IMR-90 (cell line): ENCODE results near the gene PCSK5. TPM values are rescaled to one million over a fixed set of nuclear protein-coding genes. Genes with fewer than 3 reads are reported as not detected.

ENCODE experiments used
- ATAC-seq: fragments of 200-7000 bp; cut with Tn5 transposase; 2 replicates; pipeline ENCODE4 v1.9.1; 2020; ENCODE audit warnings: low read depth, mild to moderate bottlenecking, moderate library complexity
- BruUV-seq: library from RNA; stranded (reverse); fragments of 400-500 nt; replicated peaks from 2 replicates; lab custom pipeline; 2021; lab: Mats Ljungman, UMichigan
- CTCF ChIA-PET: fragments of 300-600 bp; formaldehyde crosslinking; extraction: SDS; loops from one replicate; lab custom pipeline; 2021; ENCODE audit warnings: antibody characterized with exemption; lab: Yijun Ruan, JAX
- POLR2A ChIA-PET: fragments of 300-600 bp; sonication (Branson Sonifier 250); formaldehyde crosslinking; loops from one replicate; lab custom pipeline; 2022; ENCODE audit warnings: antibody characterized with exemption; ENCODE audit not compliant: unreplicated experiment; lab: Charles Lee
- DNase-seq: peaks from one replicate; pipeline ENCODE4 v3.0.0; 2013
- H2AFZ ChIP-seq: replicated peaks from 2 replicates; pipeline ENCODE3; 2013; ENCODE audit warnings: low read length, mild to moderate bottlenecking; ENCODE audit not compliant: poor library complexity
- H2AK5ac ChIP-seq: 2 replicates; pipeline ENCODE4 v1.6.1; 2013; ENCODE audit warnings: low read depth, low read length, inconsistent platforms
- H2AK9ac ChIP-seq: replicated peaks from 2 replicates; pipeline ENCODE3; 2013; ENCODE audit warnings: mild to moderate bottlenecking, low read depth, low read length, moderate library complexity; ENCODE audit not compliant: poor library complexity
- H2BK120ac ChIP-seq: 2 replicates; pipeline ENCODE4 v1.6.1; 2013; ENCODE audit warnings: low read depth, low read length, inconsistent platforms
- H2BK15ac ChIP-seq: 3 replicates; pipeline ENCODE4 v1.6.1; 2013; ENCODE audit warnings: low read depth, low read length, inconsistent platforms
- H2BK20ac ChIP-seq: 2 replicates; pipeline ENCODE4 v1.6.1; 2013; ENCODE audit warnings: low read depth, mild to moderate bottlenecking, inconsistent platforms, low read length, moderate library complexity
- H2BK5ac ChIP-seq: 2 replicates; pipeline ENCODE4 v1.6.1; 2013; ENCODE audit warnings: mild to moderate bottlenecking, low read depth, low read length, inconsistent platforms; ENCODE audit not compliant: poor library complexity, severe bottlenecking
- H3K14ac ChIP-seq: replicated peaks from 2 replicates; pipeline ENCODE4 v1.6.1; 2013; ENCODE audit warnings: low read depth, low read length, inconsistent platforms
- H3K18ac ChIP-seq: 2 replicates; pipeline ENCODE4 v1.6.1; 2013; ENCODE audit warnings: low read depth, low read length, control low read depth
- H3K23ac ChIP-seq: 2 replicates; pipeline ENCODE4 v1.6.1; 2013; ENCODE audit warnings: low read depth, low read length, inconsistent platforms
- H3K27ac ChIP-seq: 2 replicates; pipeline ENCODE4 v1.5.1; 2013; ENCODE audit warnings: mild to moderate bottlenecking, control low read depth, low read length; ENCODE audit not compliant: insufficient read depth
- H3K27me3 ChIP-seq: 2 replicates; pipeline ENCODE4 v1.6.1; 2013; ENCODE audit warnings: low read length; ENCODE audit not compliant: control insufficient read depth, insufficient read depth
- H3K36me3 ChIP-seq: 2 replicates; pipeline ENCODE4 v1.6.1; 2013; ENCODE audit warnings: low read length, mixed read lengths; ENCODE audit not compliant: control insufficient read depth, insufficient read depth
- H3K4ac ChIP-seq: 2 replicates; pipeline ENCODE4 v1.6.1; 2013; ENCODE audit warnings: low read depth, low read length, inconsistent platforms
- H3K4me1 ChIP-seq: 2 replicates; pipeline ENCODE4 v1.6.1; 2013; ENCODE audit warnings: low read length, mixed read lengths; ENCODE audit not compliant: control insufficient read depth, insufficient read depth
- H3K4me2 ChIP-seq: 2 replicates; pipeline ENCODE4 v1.6.1; 2013; ENCODE audit warnings: low read depth, mild to moderate bottlenecking, control low read depth, low read length, moderate library complexity
- H3K4me3 ChIP-seq: 2 replicates; pipeline ENCODE4 v1.5.1; 2013; ENCODE audit warnings: low read depth, mild to moderate bottlenecking, control low read depth, low read length, moderate library complexity; ENCODE audit not compliant: insufficient read depth
- H3K56ac ChIP-seq: 2 replicates; pipeline ENCODE4 v1.6.1; 2013; ENCODE audit warnings: low read length, inconsistent platforms; ENCODE audit not compliant: insufficient read depth; ENCODE audit errors: extremely low read depth
- H3K79me1 ChIP-seq, 2 experiments: 2 replicates each; pipeline ENCODE4 v1.6.1; 2013; ENCODE audit warnings: low read length in 2 of 2, inconsistent platforms in 1 of 2, low read depth in 1 of 2
- H3K9ac ChIP-seq: 2 replicates; pipeline ENCODE4 v1.6.1; 2013; ENCODE audit warnings: low read depth, low read length, control low read depth
- H3K9me1 ChIP-seq: 2 replicates; pipeline ENCODE4 v1.6.1; 2013; ENCODE audit warnings: low read length, inconsistent platforms; ENCODE audit not compliant: insufficient read depth
- H3K9me3 ChIP-seq: 2 replicates; pipeline ENCODE4 v1.6.1; 2013; ENCODE audit warnings: low read length; ENCODE audit not compliant: control insufficient read depth, insufficient read depth
- H4K20me1 ChIP-seq: 2 replicates; pipeline ENCODE4 v1.6.1; 2013; ENCODE audit warnings: low read length, inconsistent platforms; ENCODE audit not compliant: insufficient read depth
- H4K5ac ChIP-seq: 2 replicates; pipeline ENCODE4 v1.6.1; 2013; ENCODE audit warnings: mild to moderate bottlenecking, low read depth, low read length, control low read depth
- H4K8ac ChIP-seq, 2 experiments: 2 replicates each; pipeline ENCODE4 v1.6.1; 2013; ENCODE audit warnings: low read depth in 2 of 2, low read length in 2 of 2, control low read depth in 1 of 2, inconsistent platforms in 1 of 2
- H4K91ac ChIP-seq: 2 replicates; pipeline ENCODE4 v1.6.1; 2013; ENCODE audit warnings: low read depth, low read length, inconsistent platforms; ENCODE audit not compliant: insufficient read depth
- BHLHE40 ChIP-seq: fragments of 150-350 bp; IDR thresholded peaks from 2 replicates; pipeline ENCODE4 v1.6.1; 2016; ENCODE audit warnings: mild to moderate bottlenecking, low read depth, low read length
- CEBPB ChIP-seq: IDR thresholded peaks from 2 replicates; pipeline ENCODE4 v1.6.1; 2012; ENCODE audit warnings: low read depth, low read length, improper control_type of control experiment
- CHD1 ChIP-seq: IDR thresholded peaks from 2 replicates; pipeline ENCODE4 v1.6.1; 2012; ENCODE audit warnings: low read depth, low read length, improper control_type of control experiment
- FOS ChIP-seq: fragments of 150-350 bp; IDR thresholded peaks from 2 replicates; pipeline ENCODE4 v1.6.1; 2016; ENCODE audit warnings: low read depth, low read length
- MAFK ChIP-seq: IDR thresholded peaks from 2 replicates; pipeline ENCODE4 v1.6.1; 2012; ENCODE audit warnings: low read depth, low read length, improper control_type of control experiment
- MAZ ChIP-seq: IDR thresholded peaks from 2 replicates; pipeline ENCODE4 v1.6.1; 2012; ENCODE audit warnings: low read depth, mild to moderate bottlenecking, low read length, improper control_type of control experiment, moderate library complexity, borderline replicate concordance
- NFE2L2 ChIP-seq: fragments of 150-350 bp; IDR thresholded peaks from 2 replicates; pipeline ENCODE4 v1.6.1; 2016; ENCODE audit warnings: low read depth, mild to moderate bottlenecking, low read length
- POLR2A ChIP-seq: IDR thresholded peaks from 2 replicates; pipeline ENCODE4 v1.6.1; 2012; ENCODE audit warnings: mild to moderate bottlenecking, low read depth, low read length
- RAD21 ChIP-seq: IDR thresholded peaks from 2 replicates; pipeline ENCODE4 v1.6.1; 2012; ENCODE audit warnings: low read length, improper control_type of control experiment
- RCOR1 ChIP-seq: IDR thresholded peaks from 2 replicates; pipeline ENCODE4 v1.6.1; 2012; ENCODE audit warnings: mild to moderate bottlenecking, low read length, improper control_type of control experiment; ENCODE audit not compliant: insufficient replicate concordance
- RFX5 ChIP-seq: IDR thresholded peaks from 2 replicates; pipeline ENCODE4 v1.8.0; 2012; ENCODE audit warnings: low read depth, mild to moderate bottlenecking, low read length, moderate library complexity
- WGBS, 2 experiments: methylation state at CpG; one replicate each; pipeline versions ENCODE4 v1.1.5 to v1.1.7; 2013; ENCODE audit warnings: missing lambda C conversion rate in 2 of 2; ENCODE audit not compliant: insufficient read length in 1 of 2; ENCODE audit errors: extremely low coverage in 2 of 2; 5-methylcytosine and 5-hydroxymethylcytosine counted together
- dilution Hi-C: fragments of 300-500 bp; cut with HindIII; formaldehyde crosslinking; loops from one replicate; pipeline ENCODE4 v1.14.3; 2018; ENCODE audit warnings: low sequenced_read_pairs; ENCODE audit not compliant: unreplicated experiment
- in situ Hi-C: fragments of 300-500 bp; cut with MboI; formaldehyde crosslinking; loops from 3 replicates; pipeline ENCODE4 v1.14.3; 2019; ENCODE audit warnings: low sequenced_read_pairs, inconsistent platforms, mixed read lengths
- intact Hi-C: fragments of 100-400 bp; cut with micrococcal nuclease; formaldehyde crosslinking; loops from 2 replicates; pipeline ENCODE4 v1.10.0; 2022
- polyA plus RNA-seq, 3 experiments: library from polyadenylated mRNA; depleted of rRNA; stranded (reverse); fragments of >200 nt; gene quantifications; 2 replicates each; pipeline ENCODE4 v1.2.3, GENCODE V29; 2012; ENCODE audit warnings: low replicate concordance in 1 of 3
- total RNA-seq: library from RNA; depleted of rRNA; stranded (reverse); fragments of >200 nt; gene quantifications from 2 replicates; pipeline ENCODE4 v1.2.3, GENCODE V29; 2012
- TF ChIP-seq, protein P1 (sequence below): fragments of 150-350 bp; IDR thresholded peaks from 2 replicates; pipeline ENCODE4 v1.6.1; 2017; ENCODE audit warnings: mild to moderate bottlenecking, antibody characterized with exemption, low read length, low read depth
- TF ChIP-seq, protein P2 (sequence below): conservative IDR thresholded peaks from 2 replicates; pipeline ENCODE4 v1.5.1; 2012; ENCODE audit warnings: mild to moderate bottlenecking, low read depth, low read length, improper control_type of control experiment

The PCSK5 gene
- total and polyA plus RNA-seq, 2 of the 4 experiments (the other 2 are of a cell fraction) = 1.5 to 3.0 TPM

DNA sequence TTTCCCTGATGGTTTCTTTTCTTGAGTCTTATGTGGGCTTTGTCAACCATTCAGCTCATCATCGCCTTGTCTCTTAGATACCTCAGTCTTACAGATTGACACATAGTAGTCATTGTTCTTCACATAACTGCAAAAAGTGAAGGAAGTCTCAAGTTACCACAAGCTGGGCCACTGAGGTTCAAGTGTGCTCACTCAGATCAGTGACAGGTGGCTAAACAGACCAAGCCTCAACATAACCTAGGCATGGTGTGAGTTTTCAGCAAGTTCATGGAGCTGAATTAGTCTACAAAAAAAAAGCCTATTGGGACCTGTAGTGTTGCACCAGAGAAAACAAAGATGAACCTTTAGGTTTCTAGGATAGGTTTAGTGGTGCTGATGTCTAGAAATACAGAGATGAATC, 445.6 kb downstream of the PCSK5 start:
- CTCF ChIA-PET = no interaction called here
- H3K4ac ChIP-seq = no peak overlapping the region

More for the DNA sequence above, 445.6 kb downstream of the PCSK5 start:
- Histone ChIP-seq H3K56ac (no peak overlapping the region), H3K18ac (no peak overlapping the region), H3K14ac (no peak overlapping the region), H3K4me2 (no peak overlapping the region), H3K4me3 (no peak overlapping the region), H2BK120ac (no peak overlapping the region), H2BK20ac (no peak overlapping the region), H3K23ac (no peak overlapping the region), H3K9me3 (0 out of 2 replicates have a peak, but pooled peaks cover 2% of the 10 kb centered on the region), H3K27me3 (peaks cover 16% of the 10 kb centered on the region), H2AK5ac (no peak overlapping the region), H2BK15ac (no peak overlapping the region), H2AFZ (no peak overlapping the region), H4K8ac (no peak overlapping the region), H3K4me1 (no peaks in the 10 kb centered on the region), H3K9ac (no peak overlapping the region), H3K9me1 (no peaks in the 10 kb centered on the region), H4K20me1 (no peaks in the 10 kb centered on the region), H2AK9ac (no peak overlapping the region), H4K91ac (no peak overlapping the region), H2BK5ac (no peak overlapping the region), H4K5ac (no peak overlapping the region), H3K36me3 (no peaks in the 10 kb centered on the region), H3K27ac (no peak overlapping the region), H3K79me1 (no peaks in the 10 kb centered on the region)
- DNase-seq (no peak), ATAC-seq (no peak)
- dilution Hi-C loops (no loop called here), intact Hi-C loops (no loop called here), in situ Hi-C loops (no loop called here)
- no TSS peak for BruUV-seq
- POLR2A ChIA-PET = no interaction called here
- no CpG with 5 or more reads among the region's 1 CpG for WGBS, 2 experiments
- TF ChIP-seq RAD21 (no peak), NFE2L2 (no peak), RCOR1 (no peak), FOS (no peak), RFX5 (no peak), MAFK (no peak), MAZ (no peak), BHLHE40 (no peak), POLR2A (no peak), CHD1 (no peak), CEBPB (no peak)
- TF ChIP-seq, protein P1, sequence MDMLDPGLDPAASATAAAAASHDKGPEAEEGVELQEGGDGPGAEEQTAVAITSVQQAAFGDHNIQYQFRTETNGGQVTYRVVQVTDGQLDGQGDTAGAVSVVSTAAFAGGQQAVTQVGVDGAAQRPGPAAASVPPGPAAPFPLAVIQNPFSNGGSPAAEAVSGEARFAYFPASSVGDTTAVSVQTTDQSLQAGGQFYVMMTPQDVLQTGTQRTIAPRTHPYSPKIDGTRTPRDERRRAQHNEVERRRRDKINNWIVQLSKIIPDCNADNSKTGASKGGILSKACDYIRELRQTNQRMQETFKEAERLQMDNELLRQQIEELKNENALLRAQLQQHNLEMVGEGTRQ = no peak
- TF ChIP-seq, protein P2, sequence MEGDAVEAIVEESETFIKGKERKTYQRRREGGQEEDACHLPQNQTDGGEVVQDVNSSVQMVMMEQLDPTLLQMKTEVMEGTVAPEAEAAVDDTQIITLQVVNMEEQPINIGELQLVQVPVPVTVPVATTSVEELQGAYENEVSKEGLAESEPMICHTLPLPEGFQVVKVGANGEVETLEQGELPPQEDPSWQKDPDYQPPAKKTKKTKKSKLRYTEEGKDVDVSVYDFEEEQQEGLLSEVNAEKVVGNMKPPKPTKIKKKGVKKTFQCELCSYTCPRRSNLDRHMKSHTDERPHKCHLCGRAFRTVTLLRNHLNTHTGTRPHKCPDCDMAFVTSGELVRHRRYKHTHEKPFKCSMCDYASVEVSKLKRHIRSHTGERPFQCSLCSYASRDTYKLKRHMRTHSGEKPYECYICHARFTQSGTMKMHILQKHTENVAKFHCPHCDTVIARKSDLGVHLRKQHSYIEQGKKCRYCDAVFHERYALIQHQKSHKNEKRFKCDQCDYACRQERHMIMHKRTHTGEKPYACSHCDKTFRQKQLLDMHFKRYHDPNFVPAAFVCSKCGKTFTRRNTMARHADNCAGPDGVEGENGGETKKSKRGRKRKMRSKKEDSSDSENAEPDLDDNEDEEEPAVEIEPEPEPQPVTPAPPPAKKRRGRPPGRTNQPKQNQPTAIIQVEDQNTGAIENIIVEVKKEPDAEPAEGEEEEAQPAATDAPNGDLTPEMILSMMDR = no peak
